Progenitor cell of endocrine pancreas (in vitro differentiated cells): ENCODE results near the gene PHKB. TPM values are rescaled to one million over a fixed set of nuclear protein-coding genes. Genes with fewer than 3 reads are reported as not detected.

Experiments used
- DNase-seq: peaks from one replicate; pipeline ENCODE4 v3.0.0; 2021; ENCODE audit warnings: low spot score; ENCODE audit not compliant: unreplicated experiment
- H3K27ac Mint-ChIP-seq: 2 replicates; pipeline ENCODE4 v1.8.0; 2021; ENCODE audit warnings: mild to moderate bottlenecking, moderate library complexity, mixed read lengths
- H3K27me3 Mint-ChIP-seq: 2 replicates; pipeline ENCODE4 v1.8.0; 2021; ENCODE audit warnings: mixed read lengths
- H3K36me3 Mint-ChIP-seq: 2 replicates; pipeline ENCODE4 v1.8.0; 2022; ENCODE audit warnings: mixed read lengths; ENCODE audit not compliant: insufficient read depth
- H3K4me1 Mint-ChIP-seq: 2 replicates; pipeline ENCODE4 v1.8.0; 2021; ENCODE audit warnings: low read depth, mixed read lengths
- H3K4me3 Mint-ChIP-seq: 2 replicates; pipeline ENCODE4 v1.8.0; 2021; ENCODE audit warnings: low read depth, mild to moderate bottlenecking, moderate library complexity, mixed read lengths
- H3K9me3 Mint-ChIP-seq: 2 replicates; pipeline ENCODE4 v1.8.0; 2021; ENCODE audit warnings: low read depth, mixed read lengths
- CTCF ChIP-seq: fragments of 200-600 bp; sonication (generic); IDR thresholded peaks from one replicate; pipeline ENCODE4 v1.5.0; 2021; ENCODE audit warnings: antibody characterized with exemption, mild to moderate bottlenecking; ENCODE audit not compliant: unreplicated experiment
- total RNA-seq: library from RNA; stranded (reverse); gene quantifications from 2 replicates; pipeline ENCODE4 v1.2.1, GENCODE V29; 2021

Gene PHKB
- total RNA-seq, 1 donor from 2014 or later, result 94.1 TPM

- no peak overlapping the region for H3K27ac Mint-ChIP-seq
- no peak for TF ChIP-seq CTCF
- H3K9me3 Mint-ChIP-seq, result no peaks in the 10 kb centered on the region
- no peaks in the 10 kb centered on the region for H3K4me1 Mint-ChIP-seq
- no peaks in the 10 kb centered on the region for H3K36me3 Mint-ChIP-seq
- no peak overlapping the region for H3K4me3 Mint-ChIP-seq
- no peaks in the 10 kb centered on the region for H3K27me3 Mint-ChIP-seq
- no peak for DNase-seq
These were observed 289.2 kb downstream of the PHKB start for GRCh38 chr16:47750371-47750770.

Other genes starting within 250 kb of the PHKB start
- gene ITFG1, start 268 bp upstream of the PHKB start, total RNA-seq, result 41.3 and 45.0 TPM in 2 replicates